DND-41 (cell line): Measurements from ENCODE around the gene TRIP12.

Source experiments
- ATAC-seq: fragments of 200-7000 bp; cut with Tn5 transposase; 3 replicates; pipeline ENCODE4 v1.9.1; 2021; ENCODE audit warnings: low read depth; ENCODE audit not compliant: insufficient read depth
- DNase-seq: peaks from one replicate; pipeline ENCODE4 v3.0.0-alpha.2; 2020
- H2AFZ ChIP-seq: 2 replicates; pipeline ENCODE4 v1.6.0; 2012; ENCODE audit warnings: low read depth, low read length
- H3K27ac ChIP-seq: 2 replicates; pipeline ENCODE4 v1.5.1; 2012; ENCODE audit warnings: low read length, inconsistent platforms
- H3K27me3 ChIP-seq: fragments of 200-600 bp; sonication (generic); 2 replicates; pipeline ENCODE4 v1.6.0; 2012; ENCODE audit warnings: low read length, mild to moderate bottlenecking, inconsistent platforms; ENCODE audit not compliant: insufficient read depth, poor library complexity
- H3K36me3 ChIP-seq: 2 replicates; pipeline ENCODE4 v1.5.1; 2012; ENCODE audit warnings: low read length, inconsistent platforms; ENCODE audit not compliant: insufficient read depth
- H3K4me1 ChIP-seq: 2 replicates; pipeline ENCODE4 v1.5.1; 2012; ENCODE audit warnings: mild to moderate bottlenecking, low read length; ENCODE audit not compliant: insufficient read depth
- H3K4me2 ChIP-seq: 2 replicates; pipeline ENCODE4 v1.6.0; 2012; ENCODE audit warnings: mild to moderate bottlenecking, moderate library complexity, low read length, inconsistent platforms; ENCODE audit not compliant: insufficient read depth
- H3K4me3 ChIP-seq, 2 experiments: fragments of 200-600 bp in 1 of 2; shearing (Covaris generic) in 1 of 2; 2 replicates each; pipeline ENCODE4 v1.5.1; 2012 to 2016; ENCODE audit warnings: inconsistent platforms in 2 of 2, low read length in 2 of 2, mild to moderate bottlenecking in 2 of 2, low read depth in 1 of 2, moderate library complexity in 1 of 2
- H3K79me2 ChIP-seq: 2 replicates; pipeline ENCODE4 v1.6.0; 2012; ENCODE audit warnings: low read length, inconsistent platforms; ENCODE audit not compliant: insufficient read depth
- H3K9ac ChIP-seq: 2 replicates; pipeline ENCODE4 v1.6.0; 2012; ENCODE audit warnings: low read depth, mild to moderate bottlenecking, inconsistent platforms, low read length, moderate library complexity
- H3K9me3 ChIP-seq: 2 replicates; pipeline ENCODE4 v1.5.1; 2012; ENCODE audit warnings: low read length, moderate library complexity, mild to moderate bottlenecking, inconsistent platforms; ENCODE audit not compliant: insufficient read depth, severe bottlenecking
- H4K20me1 ChIP-seq: 2 replicates; pipeline ENCODE4 v1.6.0; 2012; ENCODE audit warnings: low read length; ENCODE audit not compliant: insufficient read depth
- EZH2 ChIP-seq: IDR thresholded peaks from 3 replicates; pipeline ENCODE4 v1.6.1; 2012; ENCODE audit warnings: borderline replicate concordance, low read depth, mild to moderate bottlenecking, moderate library complexity, low read length, inconsistent platforms; ENCODE audit not compliant: severe bottlenecking
- TF ChIP-seq, protein P1 (sequence below): IDR thresholded peaks from 2 replicates; pipeline ENCODE4 v1.5.1; 2012; ENCODE audit warnings: borderline replicate concordance, low read length, moderate library complexity, mild to moderate bottlenecking; ENCODE audit not compliant: poor library complexity, severe bottlenecking; ENCODE audit errors: extremely low read depth

Gene TRIP12

DNA sequence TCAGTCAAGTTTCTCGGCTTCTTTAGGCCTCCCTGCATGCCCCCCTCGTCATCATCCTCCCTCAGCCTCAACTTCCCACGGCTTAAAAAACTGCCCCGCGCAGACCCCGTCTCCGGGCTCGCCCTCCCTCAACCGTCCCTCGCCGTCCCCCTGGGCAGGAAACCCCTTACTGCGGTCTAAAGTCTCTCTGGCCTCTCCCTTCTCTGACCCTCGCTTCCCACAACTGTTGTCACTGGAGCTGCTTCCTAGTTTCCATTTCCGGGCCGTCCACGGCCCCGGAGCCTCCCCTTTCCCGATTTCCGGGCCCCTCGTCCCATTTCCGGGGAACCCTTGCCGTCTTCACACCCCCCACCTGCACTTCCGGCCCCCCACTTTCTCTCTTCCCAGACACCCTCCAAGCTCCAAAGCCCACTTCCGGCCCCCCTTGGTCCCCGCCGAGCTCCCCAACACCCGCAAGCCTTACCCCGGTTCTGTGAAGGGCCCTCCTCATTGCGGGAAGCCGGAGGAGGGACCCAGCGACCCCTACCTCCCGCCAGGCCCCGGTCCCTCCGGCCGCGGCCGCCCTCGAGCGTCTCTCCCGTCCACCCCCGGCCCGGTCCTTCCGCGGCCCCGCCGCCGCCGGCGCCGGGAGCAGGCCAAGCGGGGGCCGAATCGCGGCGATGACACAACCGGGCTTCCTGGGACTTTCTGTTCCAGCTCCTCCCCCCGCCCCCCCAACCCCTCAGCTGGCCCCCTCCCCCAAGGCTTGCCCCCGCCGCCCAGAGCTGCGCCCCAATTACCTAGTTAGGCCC lies 513 bp downstream of the TRIP12 start:
- DNase-seq = peak; percentile 75
- Histone ChIP-seq H3K4me3 (peak overlapping the region; percentile 72 to 85), H3K27ac (peak overlapping the region; percentile 93), H3K79me2 (peaks cover 82% of the 10 kb centered on the region), H3K27me3 (no peaks in the 10 kb centered on the region), H3K4me2 (peak overlapping the region; percentile 92), H3K9ac (peak overlapping the region; percentile 92), H2AFZ (peak overlapping the region; percentile 89), H3K4me1 (peaks cover 46% of the 10 kb centered on the region), H3K36me3 (peaks cover 12% of the 10 kb centered on the region), H4K20me1 (peaks cover 16% of the 10 kb centered on the region; the same call in 1 of the 2 replicates), H3K9me3 (no peaks in the 10 kb centered on the region)
- TF ChIP-seq, protein P1, sequence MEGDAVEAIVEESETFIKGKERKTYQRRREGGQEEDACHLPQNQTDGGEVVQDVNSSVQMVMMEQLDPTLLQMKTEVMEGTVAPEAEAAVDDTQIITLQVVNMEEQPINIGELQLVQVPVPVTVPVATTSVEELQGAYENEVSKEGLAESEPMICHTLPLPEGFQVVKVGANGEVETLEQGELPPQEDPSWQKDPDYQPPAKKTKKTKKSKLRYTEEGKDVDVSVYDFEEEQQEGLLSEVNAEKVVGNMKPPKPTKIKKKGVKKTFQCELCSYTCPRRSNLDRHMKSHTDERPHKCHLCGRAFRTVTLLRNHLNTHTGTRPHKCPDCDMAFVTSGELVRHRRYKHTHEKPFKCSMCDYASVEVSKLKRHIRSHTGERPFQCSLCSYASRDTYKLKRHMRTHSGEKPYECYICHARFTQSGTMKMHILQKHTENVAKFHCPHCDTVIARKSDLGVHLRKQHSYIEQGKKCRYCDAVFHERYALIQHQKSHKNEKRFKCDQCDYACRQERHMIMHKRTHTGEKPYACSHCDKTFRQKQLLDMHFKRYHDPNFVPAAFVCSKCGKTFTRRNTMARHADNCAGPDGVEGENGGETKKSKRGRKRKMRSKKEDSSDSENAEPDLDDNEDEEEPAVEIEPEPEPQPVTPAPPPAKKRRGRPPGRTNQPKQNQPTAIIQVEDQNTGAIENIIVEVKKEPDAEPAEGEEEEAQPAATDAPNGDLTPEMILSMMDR = no peak
- TF ChIP-seq EZH2 = no peak
- peak; percentile 29 for ATAC-seq

DNA sequence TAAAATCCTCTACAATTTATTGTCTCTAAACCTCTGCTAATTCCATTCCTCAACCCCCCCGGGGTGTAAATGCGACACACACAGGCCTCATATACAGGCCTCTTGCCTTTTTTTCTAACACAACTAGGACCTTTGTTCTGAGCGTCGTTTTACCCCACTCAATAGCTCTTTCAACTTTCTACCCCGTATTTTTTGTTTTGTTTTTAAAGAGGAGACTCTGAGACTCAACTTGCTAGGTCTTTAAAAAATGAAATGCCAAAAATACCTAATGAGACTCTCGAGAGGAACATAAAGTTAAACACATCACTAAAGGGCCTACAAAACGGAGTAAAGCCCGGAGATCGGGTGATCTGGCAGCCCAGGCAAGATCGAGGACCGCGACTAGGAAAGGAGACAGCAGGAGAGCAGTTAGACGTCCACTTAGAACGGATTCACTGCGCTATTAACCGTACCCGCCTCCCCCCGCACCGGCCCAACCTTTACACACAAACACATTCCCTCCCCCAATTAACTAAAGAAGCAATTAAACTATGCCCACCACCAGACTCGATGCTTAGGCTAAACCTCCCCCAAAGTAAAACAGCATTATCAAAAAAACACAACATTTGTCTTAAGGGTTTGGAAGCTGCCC lies 1.7 kb downstream of the TRIP12 start:
- H3K27me3 ChIP-seq = no peaks in the 10 kb centered on the region
- peak overlapping the region; percentile 81 for H3K4me2 ChIP-seq
- peak overlapping the region; percentile 86 for H3K27ac ChIP-seq
- peaks cover 39% of the 10 kb centered on the region for H3K4me1 ChIP-seq
- no peak overlapping the region for H2AFZ ChIP-seq
- H3K9me3 ChIP-seq = no peaks in the 10 kb centered on the region
- peaks cover 23% of the 10 kb centered on the region; the same call in 1 of the 2 replicates for H4K20me1 ChIP-seq
- peak overlapping the region; percentile 92 for H3K9ac ChIP-seq
- TF ChIP-seq EZH2 = no peak
- TF ChIP-seq, protein P1 = no peak
- ATAC-seq (no peak), DNase-seq (peak; percentile 28)
- H3K36me3 ChIP-seq = peaks cover 12% of the 10 kb centered on the region
- H3K4me3 ChIP-seq = peak overlapping the region; percentile 72 to 85; a peak in 3 of 4 replicates
- H3K79me2 ChIP-seq = peaks cover 85% of the 10 kb centered on the region

DNA sequence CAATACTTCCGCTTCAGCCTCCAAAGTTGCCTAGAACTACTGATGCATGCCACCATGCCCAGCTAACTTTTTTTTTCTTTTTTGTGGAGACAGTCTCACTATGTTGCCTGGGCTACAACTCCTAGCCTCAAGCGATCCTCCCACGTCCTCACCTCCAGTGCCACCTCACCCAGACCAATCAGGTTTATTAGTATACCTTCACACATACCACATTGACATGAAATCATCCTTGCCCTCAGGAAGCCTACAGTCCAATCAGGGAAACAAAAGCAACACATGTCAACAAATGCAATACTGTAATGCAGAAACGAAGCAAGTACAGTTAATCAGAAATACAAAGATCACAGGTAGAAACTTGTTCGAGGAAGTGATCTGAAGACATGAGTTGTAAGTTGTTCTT lies 4.0 kb downstream of the TRIP12 start:
- Histone ChIP-seq H3K9me3 (no peaks in the 10 kb centered on the region), H3K27ac (no peak overlapping the region), H3K4me2 (no peak overlapping the region), H4K20me1 (peaks cover 31% of the 10 kb centered on the region; the same call in 1 of the 2 replicates), H3K27me3 (no peaks in the 10 kb centered on the region), H3K4me3 (no peak overlapping the region), H3K4me1 (peaks cover 17% of the 10 kb centered on the region), H2AFZ (no peak overlapping the region), H3K9ac (no peak overlapping the region), H3K36me3 (peaks cover 12% of the 10 kb centered on the region), H3K79me2 (peaks cover 90% of the 10 kb centered on the region)
- no peak for DNase-seq
- no peak for TF ChIP-seq EZH2
- TF ChIP-seq, protein P1 = no peak
- ATAC-seq = no peak
